ENCODE results near the gene MTX2. TPM values are rescaled to one million over a fixed set of nuclear protein-coding genes. Genes with fewer than 3 reads are reported as not detected.

The MTX2 gene
- total and polyA plus RNA-seq, 2 donors (not counting 3 experiments of a cell fraction or from before 2014, with no cell fraction given) = 31.3 TPM

GRCh38 chr2:176280867-176281658, 11.8 kb downstream of the MTX2 start:
- TF ChIP-seq MAX (IDR thresholded peaks at IDR 0.05; ENCODE audit: insufficient read depth, insufficient read length) = no peak
- no peak for TF ChIP-seq CTCF (IDR thresholded peaks at IDR 0.05; ENCODE audit: extremely low read depth in 1 of 2, insufficient read depth in 1 of 2, low read depth in 1 of 2, low read length in 2 of 2)
- no peak for TF ChIP-seq JUN (IDR thresholded peaks at IDR 0.05; ENCODE audit: borderline replicate concordance, insufficient read depth, insufficient read length, low read depth)
- no peak for TF ChIP-seq POLR2AphosphoS5 (IDR thresholded peaks at IDR 0.05; ENCODE audit: insufficient read depth, low read depth, low read length)
- TF ChIP-seq POLR2A (IDR thresholded peaks at IDR 0.05; ENCODE audit: low read depth, low read length) = no peak
- dilution Hi-C loops (cut with MboI; ENCODE audit: extremely low pct_ligation_motif_present, low sequenced_read_pairs) (no loop called here), intact Hi-C loops (cut with micrococcal nuclease) (loop anchor here (5.0 kb wide), 2 partner anchors 94 to 271 kb away; partner anchors contain the start of gene HOXD1)
- Histone ChIP-seq H3K4me3 (replicated peaks in 1 of 3; ENCODE audit: insufficient read depth in 1 of 3, low read depth in 1 of 3, low read length in 3 of 3) (no peak overlapping the region), H4K20me1 (replicated peaks; ENCODE audit: control insufficient read depth, extremely low read depth, insufficient read depth, low read length) (no peaks in the 10 kb centered on the region), H3K36me3 (ENCODE audit: control insufficient read depth in 2 of 2, extremely low read depth in 1 of 2, insufficient read depth in 2 of 2, low read length in 2 of 2) (no peaks in the 10 kb centered on the region), H3K9ac (replicated peaks; ENCODE audit: extremely low read depth, insufficient read depth, low read length) (no peak overlapping the region), H3K27me3 (ENCODE audit: control insufficient read depth in 2 of 2, insufficient read depth in 2 of 2, low read length in 2 of 2) (no peaks in the 10 kb centered on the region), H3K4me1 (ENCODE audit: control insufficient read depth, extremely low read depth, insufficient read depth, low read length) (peaks cover 19% of the 10 kb centered on the region), H3K4me2 (ENCODE audit: insufficient read depth, low read length) (no peak overlapping the region), H3K9me3 (replicated peaks; ENCODE audit: control insufficient read depth, insufficient read depth, low read length) (no peaks in the 10 kb centered on the region), H3K79me2 (ENCODE audit: control insufficient read depth, insufficient read depth, low read length) (peaks cover 53% of the 10 kb centered on the region), H3K9me1 (replicated peaks; ENCODE audit: control insufficient read depth, extremely low read depth, insufficient read depth, low read length) (no peaks in the 10 kb centered on the region), H2AFZ (ENCODE audit: low read depth, low read length) (no peak overlapping the region), H3K27ac (ENCODE audit: insufficient read depth, low read depth, low read length) (no peak overlapping the region)
- CTCF ChIA-PET = interaction anchor here (4.6 kb wide), 1 partner anchor 174 kb away, joined by 19 read pairs; no protein-coding TSS in a partner anchor
- DNase-seq (ENCODE audit: low read depth, low spot score) (no peak), FAIRE-seq (no peak)
- BruUV-seq (replicated peaks) = no TSS peak
- POLR2A ChIA-PET = no interaction called here
